Neural cell (in vitro differentiated cells): ENCODE results near the gene RAPGEF4.

Experiments
- EP300 ChIP-seq: fragments of 450-650 bp; conservative IDR thresholded peaks from 2 replicates; pipeline ENCODE4 v1.6.1; 2014; ENCODE audit warnings: antibody characterized with exemption, mild to moderate bottlenecking, moderate library complexity; ENCODE audit not compliant: poor library complexity, severe bottlenecking
- EZH2 ChIP-seq: fragments of 200-600, 300-800 bp; shearing (Covaris generic), sonication (generic); IDR thresholded peaks from 2 replicates; pipeline ENCODE4 v1.6.1; 2014; ENCODE audit warnings: antibody characterized with exemption, low read length, borderline replicate concordance, mild to moderate bottlenecking; ENCODE audit not compliant: insufficient read depth, poor library complexity, severe bottlenecking
- MXI1 ChIP-seq: fragments of 450-650 bp; conservative IDR thresholded peaks from 2 replicates; pipeline ENCODE4 v1.6.1; 2014; ENCODE audit warnings: antibody characterized with exemption, mild to moderate bottlenecking; ENCODE audit not compliant: poor library complexity, severe bottlenecking
- POLR2AphosphoS5 ChIP-seq: IDR thresholded peaks from 2 replicates; pipeline ENCODE4 v1.6.1; 2012
- RAD21 ChIP-seq: fragments of 450-650 bp; conservative IDR thresholded peaks from 2 replicates; pipeline ENCODE4 v1.6.1; 2014; ENCODE audit warnings: antibody characterized with exemption, mild to moderate bottlenecking, moderate library complexity
- SMC3 ChIP-seq: fragments of 450-650 bp; conservative IDR thresholded peaks from 2 replicates; pipeline ENCODE4 v1.6.1; 2014; ENCODE audit warnings: antibody characterized with exemption, mild to moderate bottlenecking, moderate library complexity; ENCODE audit not compliant: poor library complexity
- TAF1 ChIP-seq: IDR thresholded peaks from 2 replicates; pipeline ENCODE4 v1.6.1; 2012; ENCODE audit warnings: low read depth
- TF ChIP-seq, protein P1 (sequence below): fragments of 450-650 bp; IDR thresholded peaks from 2 replicates; pipeline ENCODE4 v1.5.1; 2014; ENCODE audit warnings: antibody characterized with exemption, mild to moderate bottlenecking, moderate library complexity; ENCODE audit not compliant: poor library complexity, severe bottlenecking
- TF ChIP-seq, protein P2 (sequence below): IDR thresholded peaks from 2 replicates; pipeline ENCODE4 v1.6.1; 2012; ENCODE audit warnings: borderline replicate concordance

DNA sequence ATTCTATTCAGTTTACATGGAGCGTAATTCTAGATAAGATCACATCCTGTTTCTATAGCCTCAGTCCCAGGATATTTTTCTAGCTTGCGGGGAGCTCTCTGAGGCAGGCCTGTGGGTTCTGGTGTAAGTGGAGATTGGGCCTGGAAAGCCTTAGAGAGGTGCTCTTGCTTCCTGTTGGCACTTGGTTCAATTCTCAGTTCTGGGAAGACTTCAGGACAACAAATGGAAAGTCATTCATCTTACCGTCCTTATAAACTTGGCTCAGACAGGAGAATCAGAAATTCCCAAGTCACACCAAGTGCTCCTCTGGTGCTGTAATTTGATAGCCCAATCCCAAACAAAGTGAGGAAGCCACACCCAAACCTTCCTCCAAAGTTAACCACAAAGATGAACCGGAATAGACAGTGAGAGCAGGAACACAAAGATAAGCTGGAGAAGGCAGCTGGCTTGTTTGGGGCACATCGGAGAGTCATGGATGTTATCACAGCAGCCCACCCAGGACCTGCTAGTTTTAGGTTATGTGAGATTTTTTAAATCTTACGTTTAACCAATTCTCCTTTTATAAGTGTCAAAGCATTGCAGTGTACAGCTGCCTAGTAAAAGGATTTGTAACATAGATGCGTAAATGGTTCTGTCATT lies 195.7 kb downstream of the RAPGEF4 start:
- TF ChIP-seq, protein P1, sequence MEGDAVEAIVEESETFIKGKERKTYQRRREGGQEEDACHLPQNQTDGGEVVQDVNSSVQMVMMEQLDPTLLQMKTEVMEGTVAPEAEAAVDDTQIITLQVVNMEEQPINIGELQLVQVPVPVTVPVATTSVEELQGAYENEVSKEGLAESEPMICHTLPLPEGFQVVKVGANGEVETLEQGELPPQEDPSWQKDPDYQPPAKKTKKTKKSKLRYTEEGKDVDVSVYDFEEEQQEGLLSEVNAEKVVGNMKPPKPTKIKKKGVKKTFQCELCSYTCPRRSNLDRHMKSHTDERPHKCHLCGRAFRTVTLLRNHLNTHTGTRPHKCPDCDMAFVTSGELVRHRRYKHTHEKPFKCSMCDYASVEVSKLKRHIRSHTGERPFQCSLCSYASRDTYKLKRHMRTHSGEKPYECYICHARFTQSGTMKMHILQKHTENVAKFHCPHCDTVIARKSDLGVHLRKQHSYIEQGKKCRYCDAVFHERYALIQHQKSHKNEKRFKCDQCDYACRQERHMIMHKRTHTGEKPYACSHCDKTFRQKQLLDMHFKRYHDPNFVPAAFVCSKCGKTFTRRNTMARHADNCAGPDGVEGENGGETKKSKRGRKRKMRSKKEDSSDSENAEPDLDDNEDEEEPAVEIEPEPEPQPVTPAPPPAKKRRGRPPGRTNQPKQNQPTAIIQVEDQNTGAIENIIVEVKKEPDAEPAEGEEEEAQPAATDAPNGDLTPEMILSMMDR, result no peak
- TF ChIP-seq, protein P2, sequence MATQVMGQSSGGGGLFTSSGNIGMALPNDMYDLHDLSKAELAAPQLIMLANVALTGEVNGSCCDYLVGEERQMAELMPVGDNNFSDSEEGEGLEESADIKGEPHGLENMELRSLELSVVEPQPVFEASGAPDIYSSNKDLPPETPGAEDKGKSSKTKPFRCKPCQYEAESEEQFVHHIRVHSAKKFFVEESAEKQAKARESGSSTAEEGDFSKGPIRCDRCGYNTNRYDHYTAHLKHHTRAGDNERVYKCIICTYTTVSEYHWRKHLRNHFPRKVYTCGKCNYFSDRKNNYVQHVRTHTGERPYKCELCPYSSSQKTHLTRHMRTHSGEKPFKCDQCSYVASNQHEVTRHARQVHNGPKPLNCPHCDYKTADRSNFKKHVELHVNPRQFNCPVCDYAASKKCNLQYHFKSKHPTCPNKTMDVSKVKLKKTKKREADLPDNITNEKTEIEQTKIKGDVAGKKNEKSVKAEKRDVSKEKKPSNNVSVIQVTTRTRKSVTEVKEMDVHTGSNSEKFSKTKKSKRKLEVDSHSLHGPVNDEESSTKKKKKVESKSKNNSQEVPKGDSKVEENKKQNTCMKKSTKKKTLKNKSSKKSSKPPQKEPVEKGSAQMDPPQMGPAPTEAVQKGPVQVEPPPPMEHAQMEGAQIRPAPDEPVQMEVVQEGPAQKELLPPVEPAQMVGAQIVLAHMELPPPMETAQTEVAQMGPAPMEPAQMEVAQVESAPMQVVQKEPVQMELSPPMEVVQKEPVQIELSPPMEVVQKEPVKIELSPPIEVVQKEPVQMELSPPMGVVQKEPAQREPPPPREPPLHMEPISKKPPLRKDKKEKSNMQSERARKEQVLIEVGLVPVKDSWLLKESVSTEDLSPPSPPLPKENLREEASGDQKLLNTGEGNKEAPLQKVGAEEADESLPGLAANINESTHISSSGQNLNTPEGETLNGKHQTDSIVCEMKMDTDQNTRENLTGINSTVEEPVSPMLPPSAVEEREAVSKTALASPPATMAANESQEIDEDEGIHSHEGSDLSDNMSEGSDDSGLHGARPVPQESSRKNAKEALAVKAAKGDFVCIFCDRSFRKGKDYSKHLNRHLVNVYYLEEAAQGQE, result no peak
- TF ChIP-seq MXI1 (no peak), EP300 (no peak), EZH2 (no peak), SMC3 (no peak), RAD21 (no peak), TAF1 (no peak), POLR2AphosphoS5 (no peak)
